Mesenchymal stem cell (in vitro differentiated cells and primary cell): ENCODE data around the gene CPLX3. TPM values are rescaled to one million over a fixed set of nuclear protein-coding genes. Genes with fewer than 3 reads are reported as not detected.
A peak's percentile ranks its signal among the peaks of the same experiment; 100 is the strongest.

Experiments
- DNase-seq: peaks from one replicate; pipeline ENCODE4 v3.0.0-alpha.2; 2013
- H2AFZ ChIP-seq: one replicate; pipeline ENCODE4 v1.6.1; 2013; ENCODE audit warnings: low read depth, mild to moderate bottlenecking, control low read depth, inconsistent platforms, low read length, moderate library complexity
- H2AK5ac ChIP-seq: 2 replicates; pipeline ENCODE4 v1.6.1; 2013; ENCODE audit warnings: low read length, moderate library complexity, mild to moderate bottlenecking, inconsistent platforms; ENCODE audit not compliant: severe bottlenecking
- H2BK120ac ChIP-seq: one replicate; pipeline ENCODE4 v1.6.1; 2013; ENCODE audit warnings: low read depth, mild to moderate bottlenecking, inconsistent platforms, low read length, moderate library complexity
- H2BK12ac ChIP-seq, 2 experiments: one replicate each; pipeline ENCODE4 v1.6.1; 2013; ENCODE audit warnings: inconsistent platforms in 2 of 2, low read length in 2 of 2, mild to moderate bottlenecking in 2 of 2, moderate library complexity in 2 of 2, control low read depth in 1 of 2
- H2BK15ac ChIP-seq: one replicate; pipeline ENCODE4 v1.6.1; 2013; ENCODE audit warnings: mild to moderate bottlenecking, low read depth, inconsistent platforms; ENCODE audit not compliant: poor library complexity, severe bottlenecking
- H2BK5ac ChIP-seq: 2 replicates; pipeline ENCODE4 v1.6.1; 2013; ENCODE audit warnings: low read depth, mild to moderate bottlenecking, low read length, control low read depth, inconsistent platforms; ENCODE audit not compliant: poor library complexity, severe bottlenecking
- H3K14ac ChIP-seq, 2 experiments: one replicate each; pipeline ENCODE4 v1.6.1; 2013; ENCODE audit warnings: inconsistent platforms in 2 of 2, low read length in 2 of 2, control low read depth in 1 of 2, mild to moderate bottlenecking in 1 of 2, moderate library complexity in 1 of 2
- H3K18ac ChIP-seq, 2 experiments: one replicate each; pipeline ENCODE4 v1.6.1; 2013; ENCODE audit warnings: inconsistent platforms in 2 of 2, low read length in 2 of 2, control low read depth in 1 of 2, low read depth in 1 of 2, mild to moderate bottlenecking in 1 of 2
- H3K23ac ChIP-seq, 2 experiments: one replicate each; pipeline ENCODE4 v1.6.1; 2013; ENCODE audit warnings: inconsistent platforms in 2 of 2, low read length in 2 of 2, mild to moderate bottlenecking in 2 of 2, moderate library complexity in 2 of 2, control low read depth in 1 of 2
- H3K27ac ChIP-seq: 2 replicates; pipeline ENCODE4 v1.5.1; 2013; ENCODE audit warnings: mild to moderate bottlenecking, moderate library complexity, low read length, control low read depth, inconsistent platforms; ENCODE audit not compliant: poor library complexity, severe bottlenecking
- H3K27me3 ChIP-seq, 2 experiments: 2 replicates each; pipeline versions ENCODE4 v1.6.1 to v1.7.0; 2013; ENCODE audit warnings: low read length in 2 of 2, mild to moderate bottlenecking in 2 of 2, moderate library complexity in 2 of 2, control low read depth in 1 of 2, inconsistent platforms in 1 of 2; ENCODE audit not compliant: control insufficient read depth in 1 of 2, insufficient read depth in 1 of 2
- H3K36me3 ChIP-seq, 2 experiments: 2 replicates each; pipeline versions ENCODE4 v1.6.1 to v1.7.0; 2013; ENCODE audit warnings: low read length in 2 of 2, control low read depth in 1 of 2, inconsistent platforms in 1 of 2, low read depth in 1 of 2, mild to moderate bottlenecking in 1 of 2; ENCODE audit not compliant: insufficient read depth in 2 of 2, control insufficient read depth in 1 of 2
- H3K4ac ChIP-seq, 2 experiments: one replicate each; pipeline ENCODE4 v1.6.1; 2013; ENCODE audit warnings: inconsistent platforms in 2 of 2, low read length in 2 of 2, mild to moderate bottlenecking in 2 of 2, moderate library complexity in 2 of 2, control low read depth in 1 of 2, low read depth in 1 of 2
- H3K4me1 ChIP-seq: 2 replicates; pipeline ENCODE4 v1.6.1; 2013; ENCODE audit warnings: low read depth, low read length, control low read depth; ENCODE audit not compliant: control insufficient read depth, insufficient read depth
- H3K4me2 ChIP-seq: 2 replicates; pipeline ENCODE4 v1.6.1; 2013; ENCODE audit warnings: low read length, mild to moderate bottlenecking, inconsistent platforms; ENCODE audit not compliant: poor library complexity, severe bottlenecking
- H3K4me3 ChIP-seq, 2 experiments: 2 replicates each; pipeline versions ENCODE4 v1.5.1 to v1.7.0; 2013; ENCODE audit warnings: low read length in 2 of 2, mild to moderate bottlenecking in 2 of 2, control low read depth in 1 of 2, low read depth in 1 of 2; ENCODE audit not compliant: insufficient read depth in 1 of 2
- H3K79me1 ChIP-seq: replicated peaks from 2 replicates; pipeline ENCODE4 v1.6.1; 2013; ENCODE audit warnings: mild to moderate bottlenecking, control low read depth, low read length, inconsistent platforms; ENCODE audit not compliant: poor library complexity, severe bottlenecking
- H3K9ac ChIP-seq: 2 replicates; pipeline ENCODE4 v1.7.0; 2013; ENCODE audit warnings: mild to moderate bottlenecking, low read length, moderate library complexity
- H3K9me3 ChIP-seq: 2 replicates; pipeline ENCODE4 v1.7.0; 2013; ENCODE audit warnings: mild to moderate bottlenecking, low read length; ENCODE audit not compliant: control insufficient read depth
- H4K8ac ChIP-seq: one replicate; pipeline ENCODE4 v1.6.1; 2013; ENCODE audit warnings: inconsistent platforms, mild to moderate bottlenecking, low read length, moderate library complexity
- H4K91ac ChIP-seq: one replicate; pipeline ENCODE4 v1.6.1; 2013; ENCODE audit warnings: mild to moderate bottlenecking, low read length, inconsistent platforms
- WGBS: methylation state at CpG from one replicate; pipeline ENCODE4 v1.1.7; 2013; ENCODE audit warnings: mixed read lengths; 5-methylcytosine and 5-hydroxymethylcytosine counted together
- small RNA-seq: library from polyadenylated mRNA; stranded (forward); fragments of <200 nt; extraction: miRNeasy Mini kit (QIAGEN cat#:217004); gene quantifications from one replicate; pipeline ENCODE3, GENCODE V24; 2013; ENCODE audit warnings: low read depth

The CPLX3 gene

GRCh38 chr15:74873756-74874424, 47.5 kb downstream of the CPLX3 start:
- Histone ChIP-seq H2BK15ac (no peak overlapping the region), H3K79me1 (peaks cover 5% of the 10 kb centered on the region), H3K4me3 (peak overlapping the region; percentile 39 to 100), H3K9me3 (no peaks in the 10 kb centered on the region), H3K9ac (peak overlapping the region; percentile 97), H4K91ac (peak overlapping the region; percentile 47), H2AK5ac (no peak overlapping the region), H2AFZ (peak overlapping the region; percentile 77), H3K4me2 (peak overlapping the region; percentile 98), H4K8ac (peak overlapping the region; percentile 98), H3K14ac (peak overlapping the region in 1 of 2 experiments; percentile 88), H3K18ac (peak overlapping the region; percentile 88), H3K4me1 (peaks cover 23% of the 10 kb centered on the region), H3K27ac (peak overlapping the region; percentile 23), H3K23ac (no peak overlapping the region), H3K27me3 (no peaks in the 10 kb centered on the region), H3K36me3 (peaks cover 3 to 5% of the 10 kb centered on the region in 2 experiments), H2BK5ac (no peak overlapping the region), H3K4ac (peak overlapping the region; percentile 74 to 90), H2BK120ac (no peak overlapping the region), H2BK12ac (peak overlapping the region; percentile 19 to 71)
- 42% methylated on average over 14 of the region's 16 CpGs for WGBS
- peak; percentile 29 for DNase-seq

DNA sequence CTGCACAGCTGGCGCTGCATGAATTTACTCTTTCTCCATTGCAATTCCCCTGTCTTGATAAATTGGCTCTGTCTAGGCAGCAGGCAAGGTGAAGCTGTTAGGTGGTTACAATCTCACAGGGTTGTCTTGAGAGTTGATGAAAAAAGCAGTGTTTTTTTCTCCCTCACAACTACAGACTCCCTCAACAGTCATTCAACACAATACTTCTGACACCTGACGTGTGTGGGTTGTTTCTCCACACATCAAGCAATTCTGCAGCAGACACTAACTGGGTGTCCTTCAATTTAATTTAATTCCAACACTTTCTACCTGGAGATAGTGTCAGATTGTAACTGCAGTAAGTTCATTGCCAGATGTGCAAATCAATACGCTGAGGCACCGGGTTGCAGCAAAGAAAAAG, 51.8 kb downstream of the CPLX3 start:
- no peak overlapping the region for H3K4ac ChIP-seq
- no peaks in the 10 kb centered on the region for H3K36me3 ChIP-seq
- no peak overlapping the region for H2BK5ac ChIP-seq
- H2AFZ ChIP-seq, result no peak overlapping the region
- no peak overlapping the region for H2BK15ac ChIP-seq
- H3K9ac ChIP-seq, result no peak overlapping the region
- H3K27me3 ChIP-seq, result no peaks in the 10 kb centered on the region
- no peak overlapping the region for H3K27ac ChIP-seq
- H2BK12ac ChIP-seq, result no peak overlapping the region
- no peak overlapping the region for H3K4me2 ChIP-seq
- 77% methylated on average over 3 of the region's 4 CpGs for WGBS
- H2AK5ac ChIP-seq, result no peak overlapping the region
- no peak overlapping the region for H4K8ac ChIP-seq
- no peak overlapping the region for H2BK120ac ChIP-seq
- H3K79me1 ChIP-seq, result no peaks in the 10 kb centered on the region
- H3K23ac ChIP-seq, result no peak overlapping the region
- no peak overlapping the region for H3K18ac ChIP-seq
- H3K4me1 ChIP-seq, result peaks cover 7% of the 10 kb centered on the region
- H3K4me3 ChIP-seq, result no peak overlapping the region
- H3K14ac ChIP-seq, result no peak overlapping the region
- no peak overlapping the region for H4K91ac ChIP-seq
- no peak for DNase-seq
- H3K9me3 ChIP-seq, result no peaks in the 10 kb centered on the region

Small RNAs within 50 kb of the gene (small RNA-seq; reads per million reads assigned to genes)
- gene CPLX3 (not detected), gene MIR4513 (not detected), gene MIR6882 (1.7 reads per million)
